Spleen (tissue), 11 donors: ENCODE data around the gene ST6GALNAC1. TPM values are rescaled to one million over a fixed set of nuclear protein-coding genes. Genes with fewer than 3 reads are reported as not detected.

Source experiments
- DNase-seq: peaks from one replicate; pipeline ENCODE4 v3.0.0-alpha.2; 2020
- H3K27ac ChIP-seq, 8 donors: fragments of 200-600 bp; sonication (generic) in 7 of 8; 1 replicate in 4 of 8; 2 replicates in 4 of 8; pipeline versions ENCODE4 v1.5.0 to v1.8.0; 2016 to 2021; ENCODE audit warnings: inconsistent platforms in 4 of 8, mild to moderate bottlenecking in 4 of 8, moderate library complexity in 1 of 8
- H3K27me3 ChIP-seq, 7 donors: fragments of 200-600 bp; sonication (generic) in 6 of 7; replicated peaks in 1 of 7; 1 replicate in 4 of 7; 2 replicates in 3 of 7; pipeline versions ENCODE4 v1.5.0 to v1.8.0; 2016 to 2021; ENCODE audit warnings: inconsistent platforms in 3 of 7, mild to moderate bottlenecking in 1 of 7
- H3K36me3 ChIP-seq, 6 donors: fragments of 200-600 bp; sonication (generic) in 5 of 6; 1 replicate in 4 of 6; 2 replicates in 2 of 6; pipeline versions ENCODE4 v1.5.0 to v1.8.0; 2016 to 2021; ENCODE audit warnings: inconsistent platforms in 2 of 6
- H3K4me1 ChIP-seq, 6 donors: fragments of 200-600 bp; sonication (generic) in 5 of 6; 1 replicate in 3 of 6; 2 replicates in 3 of 6; pipeline versions ENCODE4 v1.5.0 to v1.8.0; 2016 to 2021; ENCODE audit warnings: inconsistent platforms in 3 of 6
- H3K4me3 ChIP-seq, 8 donors: fragments of 200-600 bp; sonication (generic) in 7 of 8; 1 replicate in 4 of 8; 2 replicates in 4 of 8; pipeline versions ENCODE4 v1.5.0 to v1.8.0; 2016 to 2021; ENCODE audit warnings: inconsistent platforms in 4 of 8, mild to moderate bottlenecking in 4 of 8, moderate library complexity in 2 of 8
- H3K9me3 ChIP-seq, 8 donors: fragments of 200-600 bp; sonication (generic) in 7 of 8; 1 replicate in 4 of 8; 2 replicates in 4 of 8; pipeline versions ENCODE4 v1.5.0 to v1.8.0; 2016 to 2021; ENCODE audit warnings: inconsistent platforms in 4 of 8
- POLR2A ChIP-seq, 3 donors: fragments of 450-650 bp; IDR thresholded peaks; one replicate each; pipeline ENCODE4 v1.5.1; 2017; ENCODE audit warnings: antibody characterized with exemption in 3 of 3, mild to moderate bottlenecking in 1 of 3
- POLR2AphosphoS5 ChIP-seq, 3 donors: sonication (generic); formaldehyde crosslinking; IDR thresholded peaks; one replicate each; pipeline ENCODE4 v1.5.1; 2017; ENCODE audit warnings: antibody characterized with exemption in 3 of 3
- WGBS, 5 donors: extraction: QIAGEN DNeasy Blood & Tissue Kit in 3 of 5; methylation state at CpG; one replicate each; pipeline versions ENCODE4 v1.1.5 to v1.1.7; 2013 to 2018; 5-methylcytosine and 5-hydroxymethylcytosine counted together
- intact Hi-C: fragments of 100-400 bp; cut with DNase I; formaldehyde crosslinking; loops from one replicate; pipeline ENCODE4 v1.15.0; 2023; ENCODE audit warnings: low total_unique reads
- polyA plus RNA-seq, 3 donors: library from polyadenylated mRNA; stranded (reverse); fragments of 200-250 nt; gene quantifications; one replicate each; pipeline ENCODE4 v1.2.1, GENCODE V29; 2013
- total RNA-seq, 7 donors: library from RNA; depleted of rRNA in 3 of 7; stranded (reverse); fragments of >200 nt in 3 of 7; fragmentation: NEBNext Ultra II Directional in 4 of 7; extraction: Animal tissue kit (Norgen Biotek cat#: 25700) in 4 of 7; gene quantifications; one replicate each; pipeline versions ENCODE4 v1.1.0 to v1.2.1, GENCODE V29; 2016 to 2021
- TF ChIP-seq, protein P1 (sequence below), 11 experiments: fragments of 200-600 bp in 7 of 11; fragments of 450-650 bp in 4 of 11; sonication (generic) in 4 of 11; IDR thresholded peaks in 8 of 11; conservative IDR thresholded peaks in 3 of 11; 1 replicate in 7 of 11; 2 replicates in 4 of 11; pipeline versions ENCODE4 v1.4.0 to v1.8.0; 2016 to 2021; ENCODE audit warnings: antibody characterized with exemption in 11 of 11, inconsistent platforms in 4 of 11, mild to moderate bottlenecking in 1 of 11
- donor health status: healthy with polysubstance abuse.
- donor health status: DM: no; HTN: no; CAD: no; lungs with moderate emphysema.
- donor health status: DM: no; HTN: no; CAD: no.
- donor health status: Bipolar disorder and iron deficiency.
- donor health status: healthy.
- donor health status: DM: no; HTN: no; CAD: no.
- donor health status: DM: yes; HTN: yes; CAD: no.

Gene ST6GALNAC1
- total and polyA plus RNA-seq, 10 donors, result 2.3 to 25.3 (median 12.9) TPM

DNA sequence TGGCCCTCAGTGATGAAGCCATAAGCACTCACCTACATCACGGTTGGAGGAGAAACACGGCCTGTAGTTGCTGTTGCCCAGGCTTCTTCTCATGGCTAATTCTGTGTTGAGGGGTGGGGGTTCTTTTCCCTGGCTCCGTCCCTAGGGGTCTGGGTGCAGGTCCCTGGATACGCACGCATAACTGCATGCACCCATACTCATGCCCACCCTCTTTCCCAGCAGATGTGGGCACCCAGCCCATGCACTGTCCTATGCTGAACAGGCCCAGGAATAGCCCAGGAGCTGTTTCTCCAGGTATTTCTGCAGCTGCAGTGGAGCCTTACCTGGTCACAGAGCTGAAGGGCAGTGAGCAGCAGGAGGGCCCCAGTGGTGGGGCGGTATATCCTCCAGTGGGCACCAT, 18.1 kb downstream of the ST6GALNAC1 start:
- H3K9me3 ChIP-seq, result no peaks in the 10 kb centered on the region
- H3K27me3 ChIP-seq, result peaks cover 0 to 4% (median 0%) of the 10 kb centered on the region in 7 donors
- intact Hi-C loops, result no loop called here
- WGBS, 5 donors, result 76 to 92% (median 84%) methylated on average over 5 to 6 of the region's 6 CpGs
- H3K4me3 ChIP-seq, result no peak overlapping the region
- H3K27ac ChIP-seq, result no peak overlapping the region
- TF ChIP-seq POLR2AphosphoS5 (IDR thresholded peaks at IDR 0.05) (no peak), POLR2A (IDR thresholded peaks at IDR 0.05) (no peak)
- TF ChIP-seq, protein P1, sequence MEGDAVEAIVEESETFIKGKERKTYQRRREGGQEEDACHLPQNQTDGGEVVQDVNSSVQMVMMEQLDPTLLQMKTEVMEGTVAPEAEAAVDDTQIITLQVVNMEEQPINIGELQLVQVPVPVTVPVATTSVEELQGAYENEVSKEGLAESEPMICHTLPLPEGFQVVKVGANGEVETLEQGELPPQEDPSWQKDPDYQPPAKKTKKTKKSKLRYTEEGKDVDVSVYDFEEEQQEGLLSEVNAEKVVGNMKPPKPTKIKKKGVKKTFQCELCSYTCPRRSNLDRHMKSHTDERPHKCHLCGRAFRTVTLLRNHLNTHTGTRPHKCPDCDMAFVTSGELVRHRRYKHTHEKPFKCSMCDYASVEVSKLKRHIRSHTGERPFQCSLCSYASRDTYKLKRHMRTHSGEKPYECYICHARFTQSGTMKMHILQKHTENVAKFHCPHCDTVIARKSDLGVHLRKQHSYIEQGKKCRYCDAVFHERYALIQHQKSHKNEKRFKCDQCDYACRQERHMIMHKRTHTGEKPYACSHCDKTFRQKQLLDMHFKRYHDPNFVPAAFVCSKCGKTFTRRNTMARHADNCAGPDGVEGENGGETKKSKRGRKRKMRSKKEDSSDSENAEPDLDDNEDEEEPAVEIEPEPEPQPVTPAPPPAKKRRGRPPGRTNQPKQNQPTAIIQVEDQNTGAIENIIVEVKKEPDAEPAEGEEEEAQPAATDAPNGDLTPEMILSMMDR (IDR thresholded peaks at IDR 0.05 in 8 of 11, conservative IDR thresholded peaks at IDR 0.05 in 3 of 11), result no peak
- no peak for DNase-seq
- H3K4me1 ChIP-seq, result peaks cover 0 to 24% (median 12%) of the 10 kb centered on the region in 6 donors
- peaks cover 0 to 4% (median 0%) of the 10 kb centered on the region in 6 donors for H3K36me3 ChIP-seq

DNA sequence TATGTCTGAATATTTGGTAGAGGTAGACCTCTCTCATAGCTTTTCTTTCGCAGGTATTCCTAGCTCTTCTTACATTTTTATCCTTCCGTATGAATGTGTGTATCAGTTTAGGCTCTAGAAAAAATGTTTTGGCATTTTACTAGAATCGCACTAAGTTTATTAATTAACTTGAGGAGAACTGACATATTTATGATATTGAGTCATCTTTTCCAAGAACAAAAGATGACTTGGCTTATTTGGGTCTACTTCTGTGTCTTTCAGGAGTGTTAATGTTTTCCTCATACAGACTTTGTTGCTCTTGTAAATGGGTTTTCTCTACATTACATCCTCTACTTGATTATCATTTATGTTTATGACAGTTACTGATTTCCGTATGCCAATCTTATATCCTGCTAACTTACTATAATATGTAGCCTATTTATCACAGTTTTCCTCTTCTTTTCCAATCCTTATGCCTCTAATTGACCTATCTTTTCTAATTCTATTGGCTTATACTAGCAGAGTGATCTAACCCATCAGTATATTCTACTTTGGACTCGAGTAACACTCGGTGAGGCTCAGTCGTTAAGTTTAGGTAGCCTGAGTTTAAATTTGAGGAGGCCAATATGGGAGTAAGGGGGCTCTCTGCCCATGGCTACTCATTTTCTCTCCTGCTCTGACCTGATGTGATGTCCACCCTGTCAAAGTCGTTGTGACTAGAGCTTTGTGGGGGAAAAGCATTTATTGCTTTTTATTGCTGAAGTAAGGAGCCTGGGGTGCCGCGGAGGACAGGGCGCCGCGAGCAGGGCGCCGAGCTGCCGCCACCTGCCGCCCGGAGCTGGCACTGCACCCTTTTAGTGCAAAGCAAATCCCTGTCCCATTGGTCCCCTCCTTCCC, 20.0 kb downstream of the ST6GALNAC1 start:
- H3K9me3 ChIP-seq, result no peaks in the 10 kb centered on the region
- no peak overlapping the region for H3K27ac ChIP-seq
- TF ChIP-seq, protein P1 (IDR thresholded peaks at IDR 0.05 in 8 of 11, conservative IDR thresholded peaks at IDR 0.05 in 3 of 11), result peak; percentile 86 to 98 (median 96)
- peak; percentile 57 to 79 (median 68) for TF ChIP-seq POLR2AphosphoS5 (IDR thresholded peaks at IDR 0.05)
- TF ChIP-seq POLR2A (IDR thresholded peaks at IDR 0.05), result peak in 1 of 3 donors; percentile 7
- no peak overlapping the region for H3K4me3 ChIP-seq
- peaks cover 0 to 4% (median 0%) of the 10 kb centered on the region in 7 donors for H3K27me3 ChIP-seq
- peaks cover 0 to 18% (median 12%) of the 10 kb centered on the region in 6 donors for H3K4me1 ChIP-seq
- peaks cover 0 to 4% (median 0%) of the 10 kb centered on the region in 6 donors for H3K36me3 ChIP-seq
- intact Hi-C loops, result loop anchor here (5.0 kb wide), 1 partner anchor 101 kb away; no protein-coding TSS in a partner anchor
- WGBS, 5 donors, result 27 to 31% (median 29%) methylated on average over 18 of the region's 18 CpGs
- peak; percentile 94 for DNase-seq

DNA sequence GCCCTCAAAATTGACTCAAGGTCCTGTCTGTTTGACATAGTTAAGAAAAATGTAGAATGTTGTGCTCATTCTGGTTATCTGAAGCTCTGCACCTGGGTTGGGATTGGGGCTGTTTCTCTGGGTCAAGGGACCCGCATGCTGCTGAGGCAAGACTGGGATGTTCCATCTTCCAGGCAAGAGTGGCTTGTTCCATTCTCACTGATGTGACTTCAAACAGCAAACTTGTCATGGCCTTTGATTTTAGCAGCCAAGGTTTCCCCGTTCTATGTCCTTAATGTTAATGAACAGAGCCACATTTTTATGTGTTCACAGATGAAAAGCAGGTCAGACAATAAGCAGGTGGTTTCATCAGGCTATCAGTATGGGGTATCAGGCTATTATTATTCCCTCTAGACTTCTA, 25.7 kb downstream of the ST6GALNAC1 start:
- no peaks in the 10 kb centered on the region for H3K4me1 ChIP-seq
- DNase-seq, result no peak
- 78 to 95% (median 86%) methylated on average over 2 of the region's 2 CpGs for WGBS, 5 donors

More for the DNA sequence above, 25.7 kb downstream of the ST6GALNAC1 start:
- peaks cover 0 to 7% (median 0%) of the 10 kb centered on the region in 8 donors for H3K9me3 ChIP-seq
- no peaks in the 10 kb centered on the region for H3K36me3 ChIP-seq
- intact Hi-C loops, result no loop called here
- no peaks in the 10 kb centered on the region for H3K27me3 ChIP-seq
- no peak overlapping the region for H3K27ac ChIP-seq
- no peak for TF ChIP-seq POLR2A (IDR thresholded peaks at IDR 0.05)
- no peak for TF ChIP-seq POLR2AphosphoS5 (IDR thresholded peaks at IDR 0.05)
- TF ChIP-seq, protein P1 (IDR thresholded peaks at IDR 0.05 in 8 of 11, conservative IDR thresholded peaks at IDR 0.05 in 3 of 11), result no peak
- H3K4me3 ChIP-seq, result no peak overlapping the region
